Gastroesophageal sphincter (tissue), 3 donors: ENCODE results near the gene FYB1.

Experiments
- CTCF ChIP-seq, 4 experiments: fragments of 200-600 bp in 2 of 4; fragments of 450-650 bp in 2 of 4; sonication (generic) in 1 of 4; IDR thresholded peaks; one replicate each; pipeline ENCODE4 v1.5.1; 2017 to 2019; ENCODE audit warnings: antibody characterized with exemption in 4 of 4, mild to moderate bottlenecking in 2 of 4, moderate library complexity in 2 of 4
- POLR2A ChIP-seq, 2 donors: fragments of 450-650 bp; IDR thresholded peaks; one replicate each; pipeline ENCODE4 v1.6.1; 2017; ENCODE audit warnings: antibody characterized with exemption in 2 of 2, mild to moderate bottlenecking in 2 of 2, moderate library complexity in 1 of 2
- POLR2AphosphoS5 ChIP-seq: sonication (generic); formaldehyde crosslinking; IDR thresholded peaks from one replicate; pipeline ENCODE4 v1.6.1; 2017; ENCODE audit warnings: antibody characterized with exemption

- TF ChIP-seq CTCF (IDR thresholded peaks at IDR 0.05) (no peak), POLR2AphosphoS5 (no peak), POLR2A (IDR thresholded peaks at IDR 0.05) (no peak)
Measured at GRCh38 chr5:39201160-39201780, 18.1 kb downstream of the FYB1 start.
